SK-N-SH treated with all-trans-retinoic acid at 6 μM for 48 hours (cell line): ENCODE data around the gene URGCP.

Experiments
- ATAC-seq: fragments of 200-7000 bp; cut with Tn5 transposase; 3 replicates; pipeline ENCODE4 v1.9.1; 2020; ENCODE audit warnings: mild to moderate bottlenecking, moderate library complexity
- ARNTL ChIP-seq: fragments of 450-650 bp; formaldehyde crosslinking; IDR thresholded peaks from 2 replicates; pipeline ENCODE4 v1.5.0; 2020; ENCODE audit warnings: low read depth, mild to moderate bottlenecking, moderate library complexity, borderline replicate concordance
- CSDC2 ChIP-seq: fragments of 250-450 bp; sonication (Bioruptor Pico); IDR thresholded peaks from 2 replicates; pipeline ENCODE4 v1.5.0; 2020; ENCODE audit warnings: mild to moderate bottlenecking, moderate library complexity
- ESRRG ChIP-seq: fragments of 250-450 bp; sonication (Bioruptor Pico); IDR thresholded peaks from 2 replicates; pipeline ENCODE4 v1.6.1; 2021; ENCODE audit warnings: mild to moderate bottlenecking
- GLIS3 ChIP-seq: fragments of 250-450 bp; sonication (Bioruptor Pico); IDR thresholded peaks from 2 replicates; pipeline ENCODE4 v1.5.0; 2020; ENCODE audit warnings: mild to moderate bottlenecking, moderate library complexity
- ISL1 ChIP-seq: fragments of 250-450 bp; sonication (Bioruptor Pico); IDR thresholded peaks from 2 replicates; pipeline ENCODE4 v2.1.2; 2022; ENCODE audit warnings: mild to moderate bottlenecking, moderate library complexity
- OSR1 ChIP-seq: fragments of 250-450 bp; sonication (Bioruptor Pico); IDR thresholded peaks from 2 replicates; pipeline ENCODE4 v1.8.0; 2022; ENCODE audit warnings: moderate library complexity, mild to moderate bottlenecking, inconsistent platforms
- PPARA ChIP-seq: fragments of 250-450 bp; sonication (Bioruptor Pico); IDR thresholded peaks from 2 replicates; pipeline ENCODE4 v1.5.0; 2020; ENCODE audit warnings: mild to moderate bottlenecking, borderline replicate concordance
- RARB ChIP-seq: fragments of 250-450 bp; sonication (Bioruptor Pico); IDR thresholded peaks from 2 replicates; pipeline ENCODE4 v1.8.0; 2021; ENCODE audit warnings: mild to moderate bottlenecking, moderate library complexity
- SNAI2 ChIP-seq: fragments of 250-450 bp; sonication (Bioruptor Pico); IDR thresholded peaks from 2 replicates; pipeline ENCODE4 v1.5.0; 2020; ENCODE audit warnings: mild to moderate bottlenecking, moderate library complexity
- TCF4 ChIP-seq: fragments of 250-450 bp; sonication (Bioruptor Pico); IDR thresholded peaks from 2 replicates; pipeline ENCODE4 v1.8.0; 2021; ENCODE audit warnings: mild to moderate bottlenecking, moderate library complexity, borderline replicate concordance
- TOX ChIP-seq: fragments of 250-450 bp; sonication (Bioruptor Pico); IDR thresholded peaks from 2 replicates; pipeline ENCODE4 v1.8.0; 2021; ENCODE audit warnings: mild to moderate bottlenecking, moderate library complexity, borderline replicate concordance
- ZC3H10 ChIP-seq: fragments of 250-450 bp; sonication (Bioruptor Pico); IDR thresholded peaks from 2 replicates; pipeline ENCODE4 v1.5.1; 2021; ENCODE audit warnings: mild to moderate bottlenecking, moderate library complexity
- ZFP3 ChIP-seq: fragments of 250-450 bp; sonication (Bioruptor Pico); IDR thresholded peaks from 2 replicates; pipeline ENCODE4 v1.5.0; 2020; ENCODE audit warnings: mild to moderate bottlenecking, moderate library complexity
- ZFP30 ChIP-seq: fragments of 450-650 bp; formaldehyde crosslinking; IDR thresholded peaks from 2 replicates; pipeline ENCODE4 v1.5.0; 2022; ENCODE audit warnings: mild to moderate bottlenecking, moderate library complexity
- ZNF565 ChIP-seq: fragments of 450-650 bp; formaldehyde crosslinking; conservative IDR thresholded peaks from 2 replicates; pipeline ENCODE4 v1.5.0; 2020; ENCODE audit warnings: low read depth, mild to moderate bottlenecking, moderate library complexity
- ZNF70 ChIP-seq: fragments of 450-650 bp; formaldehyde crosslinking; IDR thresholded peaks from 2 replicates; pipeline ENCODE4 v1.5.0; 2020; ENCODE audit warnings: mild to moderate bottlenecking, moderate library complexity
- ZNF8 ChIP-seq: fragments of 450-650 bp; formaldehyde crosslinking; IDR thresholded peaks from 2 replicates; pipeline ENCODE4 v1.5.0; 2020; ENCODE audit warnings: mild to moderate bottlenecking, moderate library complexity
- TF ChIP-seq, protein P1 (sequence below): fragments of 250-450 bp; sonication (Bioruptor Pico); IDR thresholded peaks from 2 replicates; pipeline ENCODE4 v1.8.0; 2021; ENCODE audit warnings: low read depth, mild to moderate bottlenecking, moderate library complexity, borderline replicate concordance
- TF ChIP-seq, protein P2 (sequence below): fragments of 250-450 bp; sonication (Bioruptor Pico); IDR thresholded peaks from 2 replicates; pipeline ENCODE4 v1.5.1; 2021; ENCODE audit warnings: mild to moderate bottlenecking, moderate library complexity
- TF ChIP-seq, protein P3 (sequence below): fragments of 250-450 bp; sonication (Bioruptor Pico); IDR thresholded peaks from 2 replicates; pipeline ENCODE4 v1.5.1; 2020; ENCODE audit warnings: low read depth, mild to moderate bottlenecking, moderate library complexity
- TF ChIP-seq, protein P4 (sequence below): fragments of 250-450 bp; sonication (Bioruptor Pico); IDR thresholded peaks from 2 replicates; pipeline ENCODE4 v1.8.0; 2020; ENCODE audit warnings: mild to moderate bottlenecking, moderate library complexity, borderline replicate concordance

Gene URGCP

DNA sequence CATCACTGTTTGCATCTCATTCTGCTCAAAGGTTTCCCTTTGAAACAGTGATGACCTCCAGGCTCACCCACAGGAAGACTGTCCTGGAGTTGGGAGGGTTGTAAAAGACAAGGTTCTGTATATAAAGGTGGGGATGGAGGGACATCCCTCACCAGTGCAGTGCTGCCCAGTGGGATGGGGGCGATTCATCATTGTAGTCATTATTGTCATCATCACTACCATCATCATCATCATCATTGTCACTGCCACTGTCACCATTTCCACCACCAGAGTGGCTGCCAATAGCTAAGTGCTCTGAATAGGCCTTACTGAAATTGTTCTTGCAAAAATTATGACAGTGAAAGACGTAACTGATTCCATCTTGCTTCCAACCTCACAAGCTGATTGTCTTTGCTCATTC is 61.7 kb downstream of the URGCP start:
- no peak for ATAC-seq
- TF ChIP-seq TCF4 (CRISPR knock-in tag) = no peak
- no peak for TF ChIP-seq ISL1 (CRISPR knock-in tag)
- TF ChIP-seq, protein P1, sequence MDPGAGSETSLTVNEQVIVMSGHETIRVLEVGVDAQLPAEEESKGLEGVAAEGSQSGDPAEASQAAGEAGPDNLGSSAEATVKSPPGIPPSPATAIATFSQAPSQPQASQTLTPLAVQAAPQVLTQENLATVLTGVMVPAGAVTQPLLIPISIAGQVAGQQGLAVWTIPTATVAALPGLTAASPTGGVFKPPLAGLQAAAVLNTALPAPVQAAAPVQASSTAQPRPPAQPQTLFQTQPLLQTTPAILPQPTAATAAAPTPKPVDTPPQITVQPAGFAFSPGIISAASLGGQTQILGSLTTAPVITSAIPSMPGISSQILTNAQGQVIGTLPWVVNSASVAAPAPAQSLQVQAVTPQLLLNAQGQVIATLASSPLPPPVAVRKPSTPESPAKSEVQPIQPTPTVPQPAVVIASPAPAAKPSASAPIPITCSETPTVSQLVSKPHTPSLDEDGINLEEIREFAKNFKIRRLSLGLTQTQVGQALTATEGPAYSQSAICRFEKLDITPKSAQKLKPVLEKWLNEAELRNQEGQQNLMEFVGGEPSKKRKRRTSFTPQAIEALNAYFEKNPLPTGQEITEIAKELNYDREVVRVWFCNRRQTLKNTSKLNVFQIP (CRISPR knock-in tag) = no peak
- TF ChIP-seq RARB (CRISPR knock-in tag) = no peak
- no peak for TF ChIP-seq GLIS3 (CRISPR knock-in tag)
- no peak for TF ChIP-seq ZNF8 (CRISPR knock-in tag)
- no peak for TF ChIP-seq PPARA (CRISPR knock-in tag)
- no peak for TF ChIP-seq CSDC2 (CRISPR knock-in tag)
- no peak for TF ChIP-seq ZNF565 (CRISPR knock-in tag)
- no peak for TF ChIP-seq ZNF70 (CRISPR knock-in tag)
- TF ChIP-seq, protein P2, sequence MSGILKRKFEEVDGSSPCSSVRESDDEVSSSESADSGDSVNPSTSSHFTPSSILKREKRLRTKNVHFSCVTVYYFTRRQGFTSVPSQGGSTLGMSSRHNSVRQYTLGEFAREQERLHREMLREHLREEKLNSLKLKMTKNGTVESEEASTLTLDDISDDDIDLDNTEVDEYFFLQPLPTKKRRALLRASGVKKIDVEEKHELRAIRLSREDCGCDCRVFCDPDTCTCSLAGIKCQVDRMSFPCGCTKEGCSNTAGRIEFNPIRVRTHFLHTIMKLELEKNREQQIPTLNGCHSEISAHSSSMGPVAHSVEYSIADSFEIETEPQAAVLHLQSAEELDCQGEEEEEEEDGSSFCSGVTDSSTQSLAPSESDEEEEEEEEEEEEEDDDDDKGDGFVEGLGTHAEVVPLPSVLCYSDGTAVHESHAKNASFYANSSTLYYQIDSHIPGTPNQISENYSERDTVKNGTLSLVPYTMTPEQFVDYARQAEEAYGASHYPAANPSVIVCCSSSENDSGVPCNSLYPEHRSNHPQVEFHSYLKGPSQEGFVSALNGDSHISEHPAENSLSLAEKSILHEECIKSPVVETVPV (CRISPR knock-in tag) = no peak
- no peak for TF ChIP-seq TOX (CRISPR knock-in tag)
- no peak for TF ChIP-seq ESRRG (CRISPR knock-in tag)
- TF ChIP-seq ARNTL (CRISPR knock-in tag) = no peak
- TF ChIP-seq SNAI2 (CRISPR knock-in tag) = no peak

DNA sequence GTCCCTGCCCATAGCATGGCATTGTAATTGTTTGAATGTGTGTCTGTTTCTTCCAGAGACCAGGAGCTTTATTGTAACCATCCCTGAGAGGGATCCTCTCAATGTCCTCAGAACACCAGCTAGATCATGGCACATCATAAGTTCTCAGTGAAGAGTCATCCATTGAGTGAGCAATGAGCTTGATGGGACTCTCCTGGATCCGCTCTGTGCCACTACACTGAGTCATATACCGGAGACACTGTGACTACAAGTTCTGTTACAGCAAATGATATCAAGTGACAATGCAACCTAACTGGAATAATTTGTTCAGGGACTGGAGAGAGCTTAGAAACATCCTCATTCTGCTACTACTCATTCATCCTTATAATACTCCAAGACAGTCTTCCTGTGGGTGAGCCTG is 62.1 kb downstream of the URGCP start:
- ATAC-seq = no peak; the same call in 2 of the 3 replicates
- TF ChIP-seq ZFP30 (CRISPR knock-in tag) (no peak), CSDC2 (CRISPR knock-in tag) (no peak), ZNF70 (CRISPR knock-in tag) (no peak), SNAI2 (CRISPR knock-in tag) (no peak), OSR1 (CRISPR knock-in tag) (no peak), ZFP3 (no peak), ZC3H10 (CRISPR knock-in tag) (no peak), ARNTL (CRISPR knock-in tag) (no peak), ISL1 (CRISPR knock-in tag) (no peak)
- TF ChIP-seq, protein P3, sequence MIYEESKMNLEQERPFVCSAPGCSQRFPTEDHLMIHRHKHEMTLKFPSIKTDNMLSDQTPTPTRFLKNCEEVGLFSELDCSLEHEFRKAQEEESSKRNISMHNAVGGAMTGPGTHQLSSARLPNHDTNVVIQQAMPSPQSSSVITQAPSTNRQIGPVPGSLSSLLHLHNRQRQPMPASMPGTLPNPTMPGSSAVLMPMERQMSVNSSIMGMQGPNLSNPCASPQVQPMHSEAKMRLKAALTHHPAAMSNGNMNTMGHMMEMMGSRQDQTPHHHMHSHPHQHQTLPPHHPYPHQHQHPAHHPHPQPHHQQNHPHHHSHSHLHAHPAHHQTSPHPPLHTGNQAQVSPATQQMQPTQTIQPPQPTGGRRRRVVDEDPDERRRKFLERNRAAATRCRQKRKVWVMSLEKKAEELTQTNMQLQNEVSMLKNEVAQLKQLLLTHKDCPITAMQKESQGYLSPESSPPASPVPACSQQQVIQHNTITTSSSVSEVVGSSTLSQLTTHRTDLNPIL (CRISPR knock-in tag) = no peak

DNA sequence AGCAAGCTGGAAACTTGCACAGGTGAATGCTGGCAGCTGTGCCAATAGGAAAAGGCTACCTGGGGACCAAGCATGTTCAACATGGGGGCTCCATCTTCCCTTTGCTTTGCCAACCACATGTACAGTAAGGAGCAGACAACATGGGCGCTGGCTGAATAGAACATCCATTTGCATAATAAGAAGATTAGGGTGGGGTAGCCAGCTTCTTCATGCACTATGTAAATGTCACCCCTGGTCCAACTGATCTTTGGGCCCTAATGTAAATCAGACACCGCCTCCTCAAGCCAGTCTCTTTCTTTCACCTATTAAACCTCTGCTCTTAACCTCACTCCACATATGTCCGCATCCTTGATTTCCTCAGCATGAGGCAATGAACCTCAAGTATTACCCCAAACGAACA is 63.1 kb downstream of the URGCP start:
- TF ChIP-seq CSDC2 (CRISPR knock-in tag) = no peak
- no peak for TF ChIP-seq RARB (CRISPR knock-in tag)

DNA sequence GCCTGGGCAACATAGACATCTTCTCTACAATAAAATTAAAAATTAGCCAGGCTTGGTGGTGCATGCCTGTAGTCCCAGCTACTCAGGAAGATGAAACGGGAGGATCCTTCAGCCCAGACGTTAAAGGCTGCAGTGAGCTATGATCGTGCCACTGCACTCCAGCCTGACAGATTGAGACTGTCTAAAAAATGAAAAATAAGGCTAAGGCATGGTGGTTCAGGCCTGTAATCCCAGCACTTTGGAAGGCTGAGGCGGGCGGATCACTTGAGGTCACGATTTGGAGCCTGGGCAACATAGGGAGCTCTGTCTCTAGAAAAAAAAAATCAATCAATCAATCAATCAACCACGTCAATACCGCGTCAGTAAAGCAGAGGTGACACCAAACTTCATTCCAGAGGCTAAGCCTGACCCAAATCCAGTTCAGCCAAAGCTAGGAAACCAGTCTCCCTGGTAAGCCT is 68.2 kb downstream of the URGCP start:
- TF ChIP-seq, protein P4, sequence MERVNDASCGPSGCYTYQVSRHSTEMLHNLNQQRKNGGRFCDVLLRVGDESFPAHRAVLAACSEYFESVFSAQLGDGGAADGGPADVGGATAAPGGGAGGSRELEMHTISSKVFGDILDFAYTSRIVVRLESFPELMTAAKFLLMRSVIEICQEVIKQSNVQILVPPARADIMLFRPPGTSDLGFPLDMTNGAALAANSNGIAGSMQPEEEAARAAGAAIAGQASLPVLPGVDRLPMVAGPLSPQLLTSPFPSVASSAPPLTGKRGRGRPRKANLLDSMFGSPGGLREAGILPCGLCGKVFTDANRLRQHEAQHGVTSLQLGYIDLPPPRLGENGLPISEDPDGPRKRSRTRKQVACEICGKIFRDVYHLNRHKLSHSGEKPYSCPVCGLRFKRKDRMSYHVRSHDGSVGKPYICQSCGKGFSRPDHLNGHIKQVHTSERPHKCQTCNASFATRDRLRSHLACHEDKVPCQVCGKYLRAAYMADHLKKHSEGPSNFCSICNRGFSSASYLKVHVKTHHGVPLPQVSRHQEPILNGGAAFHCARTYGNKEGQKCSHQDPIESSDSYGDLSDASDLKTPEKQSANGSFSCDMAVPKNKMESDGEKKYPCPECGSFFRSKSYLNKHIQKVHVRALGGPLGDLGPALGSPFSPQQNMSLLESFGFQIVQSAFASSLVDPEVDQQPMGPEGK (CRISPR knock-in tag) = no peak
- TF ChIP-seq ISL1 (CRISPR knock-in tag) (no peak), OSR1 (CRISPR knock-in tag) (no peak), ESRRG (CRISPR knock-in tag) (no peak), TCF4 (CRISPR knock-in tag) (no peak)
- TF ChIP-seq, protein P1 (CRISPR knock-in tag) = no peak
- ATAC-seq = no peak

More for the DNA sequence above, 63.1 kb downstream of the URGCP start:
- no peak for ATAC-seq
